Esophagus squamous epithelium (tissue), 4 donors: Measurements from ENCODE around the gene PF4V1.

Experiments
- CTCF ChIP-seq, 6 experiments: fragments of 450-650 bp in 4 of 6; fragments of 200-600 bp in 2 of 6; sonication (generic) in 2 of 6; IDR thresholded peaks; one replicate each; pipeline ENCODE4 v1.5.1; 2016 to 2019; ENCODE audit warnings: antibody characterized with exemption in 6 of 6, mild to moderate bottlenecking in 4 of 6, moderate library complexity in 4 of 6
- POLR2A ChIP-seq, 4 donors: fragments of 450-650 bp; IDR thresholded peaks; one replicate each; pipeline ENCODE4 v1.6.1; 2017; ENCODE audit warnings: antibody characterized with exemption in 4 of 4, mild to moderate bottlenecking in 4 of 4, moderate library complexity in 3 of 4

GRCh38 chr4:73864961-73865360 lies 11.9 kb downstream of the PF4V1 start:
- TF ChIP-seq CTCF (IDR thresholded peaks at IDR 0.05), result no peak
- no peak for TF ChIP-seq POLR2A (IDR thresholded peaks at IDR 0.05)
